HepG2 (cell line): ENCODE measurements around the gene ENPP7. TPM values are rescaled to one million over a fixed set of nuclear protein-coding genes. Genes with fewer than 3 reads are reported as not detected.

Experiments used
- ARHGAP35 ChIP-seq: sonication (generic); formaldehyde crosslinking; IDR thresholded peaks from 2 replicates; pipeline ENCODE4 v1.9.0; 2022; ENCODE audit warnings: mild to moderate bottlenecking, inconsistent platforms, moderate library complexity, missing genetic modification reagents, borderline replicate concordance
- ATF5 ChIP-seq: sonication (generic); formaldehyde crosslinking; IDR thresholded peaks from 2 replicates; pipeline ENCODE4 v1.4.0; 2020; ENCODE audit warnings: mild to moderate bottlenecking, low read depth, missing genetic modification reagents
- CREB3 ChIP-seq: sonication (generic); formaldehyde crosslinking; IDR thresholded peaks from 2 replicates; pipeline ENCODE4 v1.5.0; 2020; ENCODE audit warnings: missing genetic modification reagents
- DR1 ChIP-seq: sonication (generic); formaldehyde crosslinking; IDR thresholded peaks from 2 replicates; pipeline ENCODE4 v1.8.0; 2021; ENCODE audit warnings: mild to moderate bottlenecking, missing genetic modification reagents, inconsistent platforms
- EP300 ChIP-seq, 3 experiments: sonication (generic) in 1 of 3; formaldehyde crosslinking in 1 of 3; IDR thresholded peaks; 2 replicates each; pipeline versions ENCODE4 v1.5.1 to v1.6.1; 2011 to 2020; ENCODE audit warnings: low read depth in 2 of 3, low read length in 2 of 3, borderline replicate concordance in 1 of 3, improper control_type of control experiment in 1 of 3, mild to moderate bottlenecking in 1 of 3, missing genetic modification reagents in 1 of 3, moderate library complexity in 1 of 3
- MEIS2 ChIP-seq: sonication (generic); formaldehyde crosslinking; IDR thresholded peaks from 2 replicates; pipeline ENCODE4 v1.9.0; 2021; ENCODE audit warnings: mild to moderate bottlenecking, missing genetic modification reagents
- NCOR1 ChIP-seq: fragments of 200-600 bp; sonication (generic); IDR thresholded peaks from 2 replicates; pipeline ENCODE4 v1.7.0; 2017; ENCODE audit warnings: antibody characterized with exemption, low read length, borderline replicate concordance
- PBX3 ChIP-seq: sonication (generic); formaldehyde crosslinking; IDR thresholded peaks from 2 replicates; pipeline ENCODE4 v1.8.1; 2023; ENCODE audit warnings: missing genetic modification reagents, inconsistent platforms, borderline replicate concordance
- POLR2AphosphoS2 ChIP-seq: IDR thresholded peaks from 2 replicates; pipeline ENCODE4 v1.6.1; 2011; ENCODE audit warnings: low read depth, low read length, improper control_type of control experiment
- SMC3 ChIP-seq: IDR thresholded peaks from 2 replicates; pipeline ENCODE4 v1.6.1; 2011; ENCODE audit warnings: low read length, improper control_type of control experiment
- THYN1 ChIP-seq: sonication (generic); formaldehyde crosslinking; IDR thresholded peaks from 2 replicates; pipeline ENCODE4 v1.8.1; 2023; ENCODE audit warnings: low read depth, mild to moderate bottlenecking, moderate library complexity, missing genetic modification reagents, borderline replicate concordance
- TIGD3 ChIP-seq: sonication (generic); formaldehyde crosslinking; IDR thresholded peaks from 2 replicates; pipeline ENCODE4 v1.5.1; 2020; ENCODE audit warnings: mild to moderate bottlenecking, missing genetic modification reagents, borderline replicate concordance
- ZBTB49 ChIP-seq: sonication (generic); formaldehyde crosslinking; IDR thresholded peaks from 2 replicates; pipeline ENCODE4 v1.4.0; 2020; ENCODE audit warnings: missing genetic modification reagents, borderline replicate concordance
- ZNF432 ChIP-seq: sonication (generic); formaldehyde crosslinking; IDR thresholded peaks from 2 replicates; pipeline ENCODE4 v1.5.0; 2020; ENCODE audit warnings: missing genetic modification reagents, mild to moderate bottlenecking, borderline replicate concordance
- ZNF446 ChIP-seq: sonication (generic); formaldehyde crosslinking; IDR thresholded peaks from 2 replicates; pipeline ENCODE4 v1.5.0; 2020; ENCODE audit warnings: mild to moderate bottlenecking, missing genetic modification reagents
- ZNF451 ChIP-seq: sonication (generic); formaldehyde crosslinking; IDR thresholded peaks from 2 replicates; pipeline ENCODE4 v1.5.0; 2020; ENCODE audit warnings: mild to moderate bottlenecking, missing genetic modification reagents
- ZNF879 ChIP-seq: sonication (generic); formaldehyde crosslinking; IDR thresholded peaks from 2 replicates; pipeline ENCODE4 v1.8.1; 2023; ENCODE audit warnings: missing genetic modification reagents
- polyA plus RNA-seq, 8 experiments: library from polyadenylated mRNA; depleted of rRNA in 3 of 8; stranded (reverse) in 7 of 8; unstranded in 1 of 8; fragments of >200 nt; fragmentation: Illumina TruSeq in 4 of 8; extraction: Trizol in 4 of 8; gene quantifications; 2 replicates each; pipeline versions ENCODE4 v1.2.1 to v1.2.3, GENCODE V29; 2011 to 2016; ENCODE audit warnings: low read depth in 4 of 8, missing spikeins in 1 of 8, mixed read lengths in 1 of 8; ENCODE audit not compliant: insufficient read depth in 1 of 8
- total RNA-seq, 5 experiments: library from RNA; depleted of rRNA; stranded (reverse); fragments of >200 nt; fragmentation: Illumina TruSeq; extraction: Trizol; gene quantifications; 2 replicates each; pipeline ENCODE4 v1.2.3, GENCODE V29; 2016; ENCODE audit warnings: low read depth in 1 of 5

ENPP7 gene
- total and polyA plus RNA-seq, 2 of the 13 experiments (the other 11 are each of a cell fraction or from before 2014, with no cell fraction given): 1.1 to 2.2 TPM

GRCh38 chr17:79730769-79731483 lies at the start of gene ENPP7 (continued):
- TF ChIP-seq ATF5 (CRISPR knock-in tag) (no peak), ZNF451 (CRISPR knock-in tag) (peak; percentile 80; the same call in 1 of the 2 replicates), THYN1 (CRISPR knock-in tag) (no peak), CREB3 (0 out of 2 replicates have a peak, but pooled peaks have one; percentile 70), SMC3 (no peak), ARHGAP35 (CRISPR knock-in tag) (no peak), EP300 (IDR thresholded peaks at IDR 0.05; ENCODE audit: low read depth in 2 of 2, low read length in 2 of 2) (no peak), EP300 (CRISPR knock-in tag; IDR thresholded peaks at IDR 0.05; ENCODE audit: borderline replicate concordance) (no peak), POLR2AphosphoS2 (no peak), PBX3 (CRISPR knock-in tag) (no peak), MEIS2 (CRISPR knock-in tag) (no peak), ZNF432 (CRISPR knock-in tag) (no peak), NCOR1 (no peak), TIGD3 (CRISPR knock-in tag) (0 out of 2 replicates have a peak, but pooled peaks have one; percentile 18), ZBTB49 (no peak), DR1 (no peak), ZNF446 (no peak), ZNF879 (CRISPR knock-in tag) (0 out of 2 replicates have a peak, but pooled peaks have one; percentile 46)
